SK-N-SH treated with all-trans-retinoic acid at 6 μM for 48 hours (cell line): ENCODE data around the gene TMEM270.
A peak's percentile ranks its signal among the peaks of the same experiment; 100 is the strongest.

Source experiments
- ATAC-seq: fragments of 200-7000 bp; cut with Tn5 transposase; 3 replicates; pipeline ENCODE4 v1.9.1; 2020; ENCODE audit warnings: mild to moderate bottlenecking, moderate library complexity
- ARNTL ChIP-seq: fragments of 450-650 bp; formaldehyde crosslinking; IDR thresholded peaks from 2 replicates; pipeline ENCODE4 v1.5.0; 2020; ENCODE audit warnings: low read depth, mild to moderate bottlenecking, moderate library complexity, borderline replicate concordance
- BACH2 ChIP-seq: fragments of 250-450 bp; sonication (Bioruptor Pico); IDR thresholded peaks from 2 replicates; pipeline ENCODE4 v1.9.0; 2021; ENCODE audit warnings: mild to moderate bottlenecking, borderline replicate concordance
- CREB5 ChIP-seq: fragments of 250-450 bp; sonication (Bioruptor Pico); IDR thresholded peaks from 2 replicates; pipeline ENCODE4 v1.5.1; 2020; ENCODE audit warnings: low read depth, mild to moderate bottlenecking, moderate library complexity
- CSDC2 ChIP-seq: fragments of 250-450 bp; sonication (Bioruptor Pico); IDR thresholded peaks from 2 replicates; pipeline ENCODE4 v1.5.0; 2020; ENCODE audit warnings: mild to moderate bottlenecking, moderate library complexity
- CSRNP3 ChIP-seq: fragments of 250-450 bp; sonication (Bioruptor Pico); IDR thresholded peaks from 2 replicates; pipeline ENCODE4 v1.5.1; 2021; ENCODE audit warnings: mild to moderate bottlenecking, moderate library complexity
- ESRRG ChIP-seq: fragments of 250-450 bp; sonication (Bioruptor Pico); IDR thresholded peaks from 2 replicates; pipeline ENCODE4 v1.6.1; 2021; ENCODE audit warnings: mild to moderate bottlenecking
- GLIS3 ChIP-seq: fragments of 250-450 bp; sonication (Bioruptor Pico); IDR thresholded peaks from 2 replicates; pipeline ENCODE4 v1.5.0; 2020; ENCODE audit warnings: mild to moderate bottlenecking, moderate library complexity
- ISL1 ChIP-seq: fragments of 250-450 bp; sonication (Bioruptor Pico); IDR thresholded peaks from 2 replicates; pipeline ENCODE4 v2.1.2; 2022; ENCODE audit warnings: mild to moderate bottlenecking, moderate library complexity
- OSR1 ChIP-seq: fragments of 250-450 bp; sonication (Bioruptor Pico); IDR thresholded peaks from 2 replicates; pipeline ENCODE4 v1.8.0; 2022; ENCODE audit warnings: moderate library complexity, mild to moderate bottlenecking, inconsistent platforms
- PPARA ChIP-seq: fragments of 250-450 bp; sonication (Bioruptor Pico); IDR thresholded peaks from 2 replicates; pipeline ENCODE4 v1.5.0; 2020; ENCODE audit warnings: mild to moderate bottlenecking, borderline replicate concordance
- RARB ChIP-seq: fragments of 250-450 bp; sonication (Bioruptor Pico); IDR thresholded peaks from 2 replicates; pipeline ENCODE4 v1.8.0; 2021; ENCODE audit warnings: mild to moderate bottlenecking, moderate library complexity
- SNAI2 ChIP-seq: fragments of 250-450 bp; sonication (Bioruptor Pico); IDR thresholded peaks from 2 replicates; pipeline ENCODE4 v1.5.0; 2020; ENCODE audit warnings: mild to moderate bottlenecking, moderate library complexity
- TCF4 ChIP-seq: fragments of 250-450 bp; sonication (Bioruptor Pico); IDR thresholded peaks from 2 replicates; pipeline ENCODE4 v1.8.0; 2021; ENCODE audit warnings: mild to moderate bottlenecking, moderate library complexity, borderline replicate concordance
- TOX ChIP-seq: fragments of 250-450 bp; sonication (Bioruptor Pico); IDR thresholded peaks from 2 replicates; pipeline ENCODE4 v1.8.0; 2021; ENCODE audit warnings: mild to moderate bottlenecking, moderate library complexity, borderline replicate concordance
- TSHZ2 ChIP-seq: fragments of 250-450 bp; sonication (Bioruptor Pico); IDR thresholded peaks from 2 replicates; pipeline ENCODE4 v1.5.0; 2020; ENCODE audit warnings: mild to moderate bottlenecking, moderate library complexity
- ZC3H10 ChIP-seq: fragments of 250-450 bp; sonication (Bioruptor Pico); IDR thresholded peaks from 2 replicates; pipeline ENCODE4 v1.5.1; 2021; ENCODE audit warnings: mild to moderate bottlenecking, moderate library complexity
- ZFP3 ChIP-seq: fragments of 250-450 bp; sonication (Bioruptor Pico); IDR thresholded peaks from 2 replicates; pipeline ENCODE4 v1.5.0; 2020; ENCODE audit warnings: mild to moderate bottlenecking, moderate library complexity
- ZFP30 ChIP-seq: fragments of 450-650 bp; formaldehyde crosslinking; IDR thresholded peaks from 2 replicates; pipeline ENCODE4 v1.5.0; 2022; ENCODE audit warnings: mild to moderate bottlenecking, moderate library complexity
- ZNF70 ChIP-seq: fragments of 450-650 bp; formaldehyde crosslinking; IDR thresholded peaks from 2 replicates; pipeline ENCODE4 v1.5.0; 2020; ENCODE audit warnings: mild to moderate bottlenecking, moderate library complexity
- ZNF8 ChIP-seq: fragments of 450-650 bp; formaldehyde crosslinking; IDR thresholded peaks from 2 replicates; pipeline ENCODE4 v1.5.0; 2020; ENCODE audit warnings: mild to moderate bottlenecking, moderate library complexity

TMEM270 gene

GRCh38 chr7:73869011-73869798 lies 8.2 kb downstream of the TMEM270 start:
- no peak for TF ChIP-seq ZFP3
- TF ChIP-seq OSR1 (CRISPR knock-in tag): no peak
- TF ChIP-seq PPARA (CRISPR knock-in tag): no peak
- TF ChIP-seq BACH2 (CRISPR knock-in tag): no peak
- TF ChIP-seq TCF4 (CRISPR knock-in tag): no peak
- no peak for TF ChIP-seq ZFP30 (CRISPR knock-in tag)
- no peak for TF ChIP-seq TOX (CRISPR knock-in tag)
- TF ChIP-seq ZC3H10: no peak
- no peak for TF ChIP-seq GLIS3
- no peak for ATAC-seq

- TF ChIP-seq CSRNP3 (CRISPR knock-in tag) (no peak), RARB (CRISPR knock-in tag) (no peak), CSDC2 (CRISPR knock-in tag) (no peak), ZNF70 (CRISPR knock-in tag) (no peak), TCF4 (CRISPR knock-in tag) (no peak), BACH2 (CRISPR knock-in tag) (no peak), PPARA (CRISPR knock-in tag) (no peak), ISL1 (CRISPR knock-in tag) (no peak), GLIS3 (no peak)
- ATAC-seq: peak; percentile 6; the same call in 2 of the 3 replicates
These were observed 9.1 kb downstream of the TMEM270 start for GRCh38 chr7:73870041-73870492.

GRCh38 chr7:73871163-73872011 lies 10.4 kb downstream of the TMEM270 start:
- no peak for TF ChIP-seq ESRRG (CRISPR knock-in tag)
- no peak for TF ChIP-seq RARB (CRISPR knock-in tag)
- TF ChIP-seq TSHZ2: no peak
- no peak for TF ChIP-seq CREB5 (CRISPR knock-in tag)
- ATAC-seq: no peak; the same call in none of the 3 replicates

GRCh38 chr7:73872056-73872908 lies 11.3 kb downstream of the TMEM270 start:
- TF ChIP-seq ZNF70 (CRISPR knock-in tag) (no peak), RARB (CRISPR knock-in tag) (no peak), ZNF8 (no peak), SNAI2 (CRISPR knock-in tag) (no peak), ARNTL (CRISPR knock-in tag) (no peak)
- no peak for ATAC-seq
